H1 (cell line): ENCODE data around the gene COL16A1. TPM values are rescaled to one million over a fixed set of nuclear protein-coding genes. Genes with fewer than 3 reads are reported as not detected.

Experiments used
- CREB1 ChIP-seq: IDR thresholded peaks from 2 replicates; pipeline ENCODE4 v1.6.1; 2012; ENCODE audit warnings: inconsistent platforms
- CTBP2 ChIP-seq: IDR thresholded peaks from 2 replicates; pipeline ENCODE4 v1.7.0; 2011; ENCODE audit warnings: borderline replicate concordance, mild to moderate bottlenecking, moderate library complexity, mixed read lengths, low read length; ENCODE audit not compliant: insufficient read depth, insufficient read length
- KDM5A ChIP-seq: fragments of 200-600 bp; IDR thresholded peaks from 2 replicates; pipeline ENCODE4 v1.7.1; 2012; ENCODE audit warnings: mild to moderate bottlenecking, low read length, inconsistent platforms, mixed read lengths
- POLR2AphosphoS5 ChIP-seq: IDR thresholded peaks from 2 replicates; pipeline ENCODE4 v1.6.1; 2011; ENCODE audit warnings: low read depth, low read length
- SP4 ChIP-seq: IDR thresholded peaks from 2 replicates; pipeline ENCODE4 v1.6.1; 2012; ENCODE audit warnings: low read length, inconsistent platforms
- polyA plus RNA-seq, 7 experiments: library from polyadenylated mRNA; depleted of rRNA in 3 of 7; stranded (reverse) in 5 of 7; unstranded in 2 of 7; fragments of >200 nt in 5 of 7; fragments of 200-250 nt in 2 of 7; gene quantifications; 1 replicate in 5 of 7; 2 replicates in 1 of 7; 4 replicates in 1 of 7; pipeline versions ENCODE4 v1.2.1 to v1.2.3, GENCODE V29; 2011 to 2013; ENCODE audit warnings: missing spikeins in 2 of 7, mixed read lengths in 2 of 7
- total RNA-seq: library from RNA; stranded (reverse); fragmentation: NEBNext Ultra II Directional; extraction: Animal tissue kit (Norgen Biotek cat#: 25700); gene quantifications from 2 replicates; pipeline ENCODE4 v1.2.1, GENCODE V29; 2021
- TF ChIP-seq, protein P1 (sequence below): fragments of 300-600 bp; sonication (generic); IDR thresholded peaks from 2 replicates; pipeline ENCODE4 v1.7.1; 2012; ENCODE audit warnings: low read length, moderate library complexity, mild to moderate bottlenecking, inconsistent platforms; ENCODE audit not compliant: insufficient replicate concordance

COL16A1 gene
- total and polyA plus RNA-seq, 2 of the 8 experiments (the other 6 are each of a cell fraction or from before 2014, with no cell fraction given), result 2.0 to 10.5 TPM

DNA sequence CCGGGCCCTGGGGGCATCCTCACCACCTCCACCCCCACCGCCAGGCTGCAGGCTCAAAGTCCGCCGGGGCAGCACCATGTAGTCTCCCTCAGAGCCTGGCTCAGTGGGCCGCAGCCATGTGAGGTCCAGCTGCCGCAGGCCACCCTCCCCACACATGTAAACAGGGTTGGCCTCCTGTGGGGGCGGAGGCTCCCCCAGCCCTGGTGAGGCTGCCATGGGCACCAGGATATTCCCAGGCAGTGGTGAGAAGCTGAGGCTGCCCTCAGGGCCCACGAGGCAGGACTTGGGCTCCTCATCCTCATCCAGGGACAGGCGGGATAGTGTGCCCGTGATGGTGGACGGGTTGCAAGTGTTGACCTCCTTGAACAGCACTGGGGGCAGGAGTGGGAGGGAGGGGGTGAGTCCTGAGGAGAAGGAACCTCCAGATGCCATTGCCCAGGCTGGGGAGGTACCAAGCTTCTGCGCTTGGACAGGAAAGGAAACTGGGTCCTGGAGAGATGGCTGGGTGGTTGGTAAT is 27.3 kb upstream of the COL16A1 start (continued):
- TF ChIP-seq SP4, result no peak
- TF ChIP-seq, protein P1, sequence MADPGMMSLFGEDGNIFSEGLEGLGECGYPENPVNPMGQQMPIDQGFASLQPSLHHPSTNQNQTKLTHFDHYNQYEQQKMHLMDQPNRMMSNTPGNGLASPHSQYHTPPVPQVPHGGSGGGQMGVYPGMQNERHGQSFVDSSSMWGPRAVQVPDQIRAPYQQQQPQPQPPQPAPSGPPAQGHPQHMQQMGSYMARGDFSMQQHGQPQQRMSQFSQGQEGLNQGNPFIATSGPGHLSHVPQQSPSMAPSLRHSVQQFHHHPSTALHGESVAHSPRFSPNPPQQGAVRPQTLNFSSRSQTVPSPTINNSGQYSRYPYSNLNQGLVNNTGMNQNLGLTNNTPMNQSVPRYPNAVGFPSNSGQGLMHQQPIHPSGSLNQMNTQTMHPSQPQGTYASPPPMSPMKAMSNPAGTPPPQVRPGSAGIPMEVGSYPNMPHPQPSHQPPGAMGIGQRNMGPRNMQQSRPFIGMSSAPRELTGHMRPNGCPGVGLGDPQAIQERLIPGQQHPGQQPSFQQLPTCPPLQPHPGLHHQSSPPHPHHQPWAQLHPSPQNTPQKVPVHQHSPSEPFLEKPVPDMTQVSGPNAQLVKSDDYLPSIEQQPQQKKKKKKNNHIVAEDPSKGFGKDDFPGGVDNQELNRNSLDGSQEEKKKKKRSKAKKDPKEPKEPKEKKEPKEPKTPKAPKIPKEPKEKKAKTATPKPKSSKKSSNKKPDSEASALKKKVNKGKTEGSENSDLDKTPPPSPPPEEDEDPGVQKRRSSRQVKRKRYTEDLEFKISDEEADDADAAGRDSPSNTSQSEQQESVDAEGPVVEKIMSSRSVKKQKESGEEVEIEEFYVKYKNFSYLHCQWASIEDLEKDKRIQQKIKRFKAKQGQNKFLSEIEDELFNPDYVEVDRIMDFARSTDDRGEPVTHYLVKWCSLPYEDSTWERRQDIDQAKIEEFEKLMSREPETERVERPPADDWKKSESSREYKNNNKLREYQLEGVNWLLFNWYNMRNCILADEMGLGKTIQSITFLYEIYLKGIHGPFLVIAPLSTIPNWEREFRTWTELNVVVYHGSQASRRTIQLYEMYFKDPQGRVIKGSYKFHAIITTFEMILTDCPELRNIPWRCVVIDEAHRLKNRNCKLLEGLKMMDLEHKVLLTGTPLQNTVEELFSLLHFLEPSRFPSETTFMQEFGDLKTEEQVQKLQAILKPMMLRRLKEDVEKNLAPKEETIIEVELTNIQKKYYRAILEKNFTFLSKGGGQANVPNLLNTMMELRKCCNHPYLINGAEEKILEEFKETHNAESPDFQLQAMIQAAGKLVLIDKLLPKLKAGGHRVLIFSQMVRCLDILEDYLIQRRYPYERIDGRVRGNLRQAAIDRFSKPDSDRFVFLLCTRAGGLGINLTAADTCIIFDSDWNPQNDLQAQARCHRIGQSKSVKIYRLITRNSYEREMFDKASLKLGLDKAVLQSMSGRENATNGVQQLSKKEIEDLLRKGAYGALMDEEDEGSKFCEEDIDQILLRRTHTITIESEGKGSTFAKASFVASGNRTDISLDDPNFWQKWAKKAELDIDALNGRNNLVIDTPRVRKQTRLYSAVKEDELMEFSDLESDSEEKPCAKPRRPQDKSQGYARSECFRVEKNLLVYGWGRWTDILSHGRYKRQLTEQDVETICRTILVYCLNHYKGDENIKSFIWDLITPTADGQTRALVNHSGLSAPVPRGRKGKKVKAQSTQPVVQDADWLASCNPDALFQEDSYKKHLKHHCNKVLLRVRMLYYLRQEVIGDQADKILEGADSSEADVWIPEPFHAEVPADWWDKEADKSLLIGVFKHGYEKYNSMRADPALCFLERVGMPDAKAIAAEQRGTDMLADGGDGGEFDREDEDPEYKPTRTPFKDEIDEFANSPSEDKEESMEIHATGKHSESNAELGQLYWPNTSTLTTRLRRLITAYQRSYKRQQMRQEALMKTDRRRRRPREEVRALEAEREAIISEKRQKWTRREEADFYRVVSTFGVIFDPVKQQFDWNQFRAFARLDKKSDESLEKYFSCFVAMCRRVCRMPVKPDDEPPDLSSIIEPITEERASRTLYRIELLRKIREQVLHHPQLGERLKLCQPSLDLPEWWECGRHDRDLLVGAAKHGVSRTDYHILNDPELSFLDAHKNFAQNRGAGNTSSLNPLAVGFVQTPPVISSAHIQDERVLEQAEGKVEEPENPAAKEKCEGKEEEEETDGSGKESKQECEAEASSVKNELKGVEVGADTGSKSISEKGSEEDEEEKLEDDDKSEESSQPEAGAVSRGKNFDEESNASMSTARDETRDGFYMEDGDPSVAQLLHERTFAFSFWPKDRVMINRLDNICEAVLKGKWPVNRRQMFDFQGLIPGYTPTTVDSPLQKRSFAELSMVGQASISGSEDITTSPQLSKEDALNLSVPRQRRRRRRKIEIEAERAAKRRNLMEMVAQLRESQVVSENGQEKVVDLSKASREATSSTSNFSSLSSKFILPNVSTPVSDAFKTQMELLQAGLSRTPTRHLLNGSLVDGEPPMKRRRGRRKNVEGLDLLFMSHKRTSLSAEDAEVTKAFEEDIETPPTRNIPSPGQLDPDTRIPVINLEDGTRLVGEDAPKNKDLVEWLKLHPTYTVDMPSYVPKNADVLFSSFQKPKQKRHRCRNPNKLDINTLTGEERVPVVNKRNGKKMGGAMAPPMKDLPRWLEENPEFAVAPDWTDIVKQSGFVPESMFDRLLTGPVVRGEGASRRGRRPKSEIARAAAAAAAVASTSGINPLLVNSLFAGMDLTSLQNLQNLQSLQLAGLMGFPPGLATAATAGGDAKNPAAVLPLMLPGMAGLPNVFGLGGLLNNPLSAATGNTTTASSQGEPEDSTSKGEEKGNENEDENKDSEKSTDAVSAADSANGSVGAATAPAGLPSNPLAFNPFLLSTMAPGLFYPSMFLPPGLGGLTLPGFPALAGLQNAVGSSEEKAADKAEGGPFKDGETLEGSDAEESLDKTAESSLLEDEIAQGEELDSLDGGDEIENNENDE, result no peak
- TF ChIP-seq CTBP2, result no peak
- no peak for TF ChIP-seq POLR2AphosphoS5
- TF ChIP-seq CREB1, result no peak
- TF ChIP-seq KDM5A, result no peak
